ENCODE measurements around the gene GHDC.
"Not testable (repeated sequence)": the region's sequence is repeated elsewhere in the genome, so short reads cannot be mapped to it uniquely, and the experiment has no call there.

The GHDC gene, protein sequence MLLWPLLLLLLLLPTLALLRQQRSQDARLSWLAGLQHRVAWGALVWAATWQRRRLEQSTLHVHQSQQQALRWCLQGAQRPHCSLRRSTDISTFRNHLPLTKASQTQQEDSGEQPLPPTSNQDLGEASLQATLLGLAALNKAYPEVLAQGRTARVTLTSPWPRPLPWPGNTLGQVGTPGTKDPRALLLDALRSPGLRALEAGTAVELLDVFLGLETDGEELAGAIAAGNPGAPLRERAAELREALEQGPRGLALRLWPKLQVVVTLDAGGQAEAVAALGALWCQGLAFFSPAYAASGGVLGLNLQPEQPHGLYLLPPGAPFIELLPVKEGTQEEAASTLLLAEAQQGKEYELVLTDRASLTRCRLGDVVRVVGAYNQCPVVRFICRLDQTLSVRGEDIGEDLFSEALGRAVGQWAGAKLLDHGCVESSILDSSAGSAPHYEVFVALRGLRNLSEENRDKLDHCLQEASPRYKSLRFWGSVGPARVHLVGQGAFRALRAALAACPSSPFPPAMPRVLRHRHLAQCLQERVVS

DNA sequence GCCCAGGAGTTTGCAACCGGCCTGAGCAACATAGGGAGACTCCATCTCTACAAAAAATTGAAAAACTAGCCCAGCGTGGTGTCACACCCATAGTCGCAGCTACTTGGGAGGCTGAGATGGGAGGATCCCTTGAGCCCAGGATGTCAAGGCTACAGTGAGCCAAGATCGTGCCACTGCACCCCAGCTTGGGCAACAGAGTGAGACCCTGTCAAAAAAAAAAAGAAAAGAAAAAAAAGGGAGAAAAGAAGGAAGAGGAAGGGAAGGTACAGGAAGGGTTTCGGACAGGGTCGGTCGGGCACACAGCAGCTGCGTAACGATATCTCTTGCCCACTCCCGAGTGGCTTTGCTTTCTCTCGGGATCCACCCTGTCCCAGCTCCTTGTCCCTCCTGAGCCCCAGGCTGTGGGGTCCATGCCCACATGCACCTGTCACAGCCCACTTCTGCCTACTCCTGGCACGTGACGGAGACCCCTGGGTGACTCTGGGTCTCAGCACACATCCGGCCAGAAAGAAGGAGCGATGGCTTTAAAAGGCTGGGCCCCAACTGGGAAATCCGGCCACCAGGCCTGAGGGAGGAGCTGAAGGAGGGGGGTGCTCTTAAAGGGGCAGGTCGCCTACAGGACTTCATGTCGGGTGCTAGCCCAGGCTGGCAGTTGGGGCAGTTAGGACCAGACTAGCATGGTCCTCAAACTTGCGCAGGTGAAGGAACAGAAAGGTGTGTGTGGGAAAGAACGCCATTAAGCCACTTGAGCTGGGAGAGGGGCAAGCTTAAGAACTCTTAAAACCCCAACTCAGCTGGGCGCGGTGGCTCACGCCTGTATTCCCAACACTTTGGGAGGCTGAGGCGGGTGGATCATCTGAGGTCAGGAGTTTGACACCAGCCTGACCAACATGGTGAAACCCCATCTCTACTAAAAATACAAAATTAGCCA lies at the start of gene GHDC:
TSS of gene GHDC (minus strand) at position 526 of the 931 bp plus-strand sequence. CDS start 913 bp downstream, outside the sequence.
- DNase-seq, result peak; percentile 55

DNA sequence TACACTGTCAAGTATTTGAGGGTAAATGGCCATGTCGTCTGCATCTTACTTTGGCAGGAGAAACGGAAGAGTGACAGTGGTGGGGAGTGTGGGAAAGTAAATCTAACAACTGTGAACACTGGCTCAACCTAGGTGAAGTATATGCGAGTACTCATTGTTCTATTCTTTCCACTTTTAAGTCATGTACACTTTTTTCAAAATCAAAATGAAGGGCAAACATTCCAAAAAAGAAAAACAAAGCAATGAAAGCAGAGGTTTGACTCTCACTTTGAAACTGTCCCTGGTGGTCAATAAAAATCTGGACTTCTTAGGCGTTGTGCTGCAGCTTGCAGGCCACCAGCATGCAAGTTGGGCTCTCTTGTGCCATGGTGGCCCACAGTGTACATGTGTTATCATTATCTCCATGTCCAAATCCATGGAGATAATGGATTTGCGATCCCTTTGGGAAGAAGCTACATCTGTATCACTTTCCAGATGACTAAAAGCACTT lies 49.2 kb upstream of the GHDC start:
- no peak for DNase-seq

DNA sequence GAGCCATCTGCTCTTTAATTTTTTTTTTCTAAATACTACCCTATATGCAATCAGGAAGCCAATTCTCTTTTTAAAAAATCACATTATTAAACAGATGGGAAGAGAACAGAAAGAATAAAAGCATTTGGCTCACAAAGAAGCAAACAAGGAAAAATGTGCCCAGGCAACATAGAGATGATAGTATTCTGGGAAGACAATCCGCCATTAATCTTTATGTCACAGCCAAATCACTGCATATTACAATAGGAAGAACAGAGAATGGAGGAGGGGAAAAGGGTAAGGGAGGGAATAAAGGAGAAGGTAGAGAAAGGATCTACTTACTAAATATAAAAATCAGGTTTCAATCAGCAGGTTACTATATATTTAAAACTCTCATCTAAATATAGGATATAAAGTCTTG lies 47.6 kb upstream of the GHDC start:
- DNase-seq, result no peak

DNA sequence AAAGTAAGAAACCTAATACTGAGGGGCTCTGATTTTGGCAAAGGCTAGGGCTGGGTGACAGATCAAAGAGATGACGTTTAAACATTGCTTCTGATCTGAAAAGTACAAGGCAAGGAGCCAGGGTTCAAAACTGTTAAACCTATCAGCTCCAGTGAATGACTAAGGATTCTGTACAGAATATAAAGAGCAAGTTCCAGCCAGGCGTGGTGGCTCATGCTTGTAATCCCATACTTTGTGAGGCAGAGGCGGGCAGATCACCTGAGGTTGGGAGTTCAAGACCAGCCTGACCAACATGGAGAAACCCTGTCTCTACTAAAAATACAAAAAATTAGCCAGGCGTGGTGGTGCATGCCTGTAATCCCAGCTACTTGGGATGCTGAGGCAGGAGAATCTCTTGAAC lies 46.6 kb upstream of the GHDC start:
- not testable (repeated sequence) for DNase-seq

DNA sequence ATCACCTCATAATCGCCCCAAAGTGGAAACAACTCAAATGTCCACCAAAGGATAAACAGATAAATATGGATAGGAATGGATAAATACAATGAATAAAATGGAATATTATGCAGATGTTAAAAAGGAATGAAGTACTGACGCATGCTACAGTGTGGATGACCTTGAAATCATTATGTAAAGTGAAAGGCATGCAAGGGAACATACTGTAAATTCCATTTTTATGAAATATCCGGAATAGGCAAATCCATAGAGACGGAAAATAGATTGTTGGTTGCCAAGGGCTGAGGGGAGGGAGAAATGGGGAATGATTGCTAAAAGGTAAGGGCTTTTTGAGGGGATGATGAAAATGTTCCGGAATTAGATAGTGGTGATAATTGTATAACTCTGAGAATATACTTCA lies 45.9 kb upstream of the GHDC start:
- DNase-seq, result no peak

DNA sequence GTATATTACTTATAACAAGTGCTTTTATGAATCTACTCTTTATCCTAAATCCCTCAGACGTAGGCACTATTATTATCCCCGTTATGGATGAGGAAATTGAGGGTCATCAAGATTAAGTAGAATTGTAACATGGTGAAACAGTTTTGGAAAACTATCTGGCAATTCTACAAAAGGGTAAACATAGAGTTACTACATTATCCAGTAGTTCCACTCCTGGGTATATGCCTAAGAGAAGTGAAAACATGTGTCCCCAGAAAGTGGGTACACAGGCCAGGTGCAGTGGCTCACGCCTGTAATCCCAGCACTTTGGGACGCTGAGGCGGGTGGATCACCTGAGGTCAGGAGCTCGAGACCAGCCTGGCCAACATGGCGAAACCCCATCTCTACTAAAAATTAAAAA lies 45.3 kb upstream of the GHDC start:
- not testable (repeated sequence) for DNase-seq

DNA sequence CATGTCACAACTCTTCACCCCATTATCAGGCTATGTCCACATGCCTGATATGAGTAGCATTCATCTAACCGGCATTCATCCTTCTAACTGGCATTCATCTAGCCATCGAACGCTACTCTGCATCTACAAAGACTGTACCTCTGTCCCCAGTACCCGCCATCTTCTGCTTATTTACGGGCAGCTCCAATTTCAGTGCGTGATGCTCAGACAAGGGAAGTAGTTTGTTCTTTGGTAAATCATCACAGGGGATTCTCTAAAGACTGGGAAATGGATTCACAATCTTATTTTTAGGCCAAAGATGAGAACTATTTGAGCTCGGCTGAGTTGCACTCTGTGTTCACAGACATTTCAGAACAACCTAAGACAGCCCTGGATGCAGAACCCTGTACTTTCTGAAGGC lies 42.5 kb upstream of the GHDC start:
- no peak for DNase-seq

DNA sequence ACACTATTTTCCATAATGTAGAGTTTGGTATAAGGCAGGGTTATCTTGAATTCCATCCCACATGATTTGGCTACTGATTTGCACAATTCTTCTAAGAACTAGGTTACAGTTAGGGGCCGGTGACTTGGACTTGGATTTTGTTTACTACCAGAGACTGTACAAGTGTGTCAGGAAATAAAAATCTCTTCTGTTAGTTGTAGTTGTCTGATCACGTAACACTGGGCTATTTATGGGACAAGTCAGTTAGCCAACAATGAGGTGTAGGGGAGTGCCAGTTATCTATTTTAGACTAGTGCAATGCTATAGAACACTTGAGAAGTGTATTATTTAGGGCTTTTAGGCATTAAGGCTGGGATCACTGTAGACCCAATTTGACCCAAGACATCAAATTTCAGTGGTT lies 39.7 kb upstream of the GHDC start:
- DNase-seq, result no peak

DNA sequence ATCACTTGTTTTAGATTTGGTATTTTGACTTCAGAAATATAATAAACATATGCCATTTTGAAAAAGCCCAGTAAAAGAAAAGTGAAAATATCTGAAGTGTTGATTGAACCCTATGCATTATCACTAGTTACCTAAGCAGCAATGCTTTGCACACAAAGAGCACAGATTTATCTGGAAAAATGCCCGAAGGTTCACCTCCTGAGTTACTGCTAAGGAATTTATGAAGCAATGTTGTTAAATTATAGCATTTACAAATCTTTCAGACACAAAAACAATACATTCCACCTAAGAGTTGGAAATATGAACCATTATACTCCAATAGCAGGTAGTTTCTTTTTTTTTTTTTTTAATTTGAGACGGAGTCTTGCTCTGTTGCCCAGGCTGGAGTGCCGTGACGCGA lies 38.9 kb upstream of the GHDC start:
- no peak for DNase-seq

DNA sequence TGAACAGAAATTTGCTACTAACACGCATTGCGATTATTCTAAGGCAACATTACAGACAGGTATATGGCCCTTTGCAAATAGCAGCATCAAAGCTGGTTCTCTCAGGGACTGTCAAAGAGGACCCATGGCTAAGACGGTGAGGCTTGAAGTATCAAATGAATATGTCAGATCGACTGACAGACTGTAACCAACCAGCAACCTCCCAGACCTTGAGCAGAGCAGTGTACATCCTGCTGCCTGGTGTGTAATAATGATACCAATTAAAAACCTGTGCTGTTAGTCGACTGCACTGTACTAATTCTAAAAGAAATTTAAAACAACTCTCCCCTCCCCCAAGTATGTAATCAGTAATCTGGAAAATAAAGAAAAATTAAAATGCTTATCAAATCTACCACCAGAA lies 35.9 kb upstream of the GHDC start:
- DNase-seq, result no peak

DNA sequence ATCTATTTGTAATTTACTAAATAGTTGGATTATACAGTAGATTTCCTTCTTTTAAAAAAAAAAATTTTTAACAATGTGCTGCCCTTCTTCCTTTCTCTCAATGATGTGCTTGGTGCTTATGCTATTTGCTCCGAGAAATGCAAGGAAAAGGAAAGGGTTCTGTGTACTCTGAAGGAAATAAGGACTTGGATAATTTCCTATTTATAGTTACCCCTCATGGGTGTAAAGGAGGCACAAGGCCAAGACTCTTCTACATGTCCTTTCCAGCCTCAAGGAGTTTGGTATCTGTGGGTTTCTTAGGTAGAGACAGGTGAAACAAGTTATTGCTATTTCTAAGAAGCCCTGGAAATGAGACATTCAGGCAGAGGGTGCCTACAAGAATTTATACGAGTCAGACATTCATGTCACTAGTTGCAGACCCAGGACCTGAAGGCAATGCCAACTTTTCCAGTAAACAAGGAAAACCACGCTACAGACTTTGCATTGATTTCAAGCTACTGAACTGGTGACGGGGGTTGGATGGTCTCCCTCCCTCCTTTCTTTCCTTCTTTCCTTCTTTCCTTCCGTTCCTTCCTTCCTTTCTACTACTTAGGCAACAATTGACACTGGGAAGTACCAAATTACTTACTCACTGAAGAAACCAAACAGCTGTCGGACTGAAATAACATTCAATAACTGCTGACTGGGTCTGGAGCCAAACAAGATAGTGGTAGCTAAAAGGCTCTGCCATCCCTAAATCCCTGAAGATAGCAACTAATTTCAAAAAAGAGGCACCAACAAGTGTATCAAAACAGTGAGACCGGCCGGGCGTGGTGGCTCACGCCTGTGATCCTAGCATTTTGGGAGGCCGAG lies 33.8 kb upstream of the GHDC start:
- DNase-seq, result no peak

DNA sequence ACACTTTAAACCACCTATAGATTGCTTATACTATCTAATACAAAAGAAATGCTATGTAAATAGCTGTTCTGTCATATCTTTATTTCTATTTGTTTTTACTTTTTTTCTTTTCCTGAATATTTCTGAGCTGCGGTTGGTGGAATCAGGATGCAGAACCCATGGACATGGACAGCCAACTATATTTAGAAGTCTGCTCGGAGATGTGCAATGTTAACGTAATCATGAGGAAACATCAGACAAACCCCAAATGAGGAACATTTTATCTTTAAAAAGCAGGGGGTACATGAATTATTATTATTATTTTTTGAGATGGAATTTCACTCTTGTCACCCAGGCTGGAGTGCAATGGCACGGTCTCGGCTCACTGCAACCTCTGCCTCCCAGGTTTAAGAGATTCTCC lies 31.4 kb upstream of the GHDC start:
- DNase-seq, result no peak

DNA sequence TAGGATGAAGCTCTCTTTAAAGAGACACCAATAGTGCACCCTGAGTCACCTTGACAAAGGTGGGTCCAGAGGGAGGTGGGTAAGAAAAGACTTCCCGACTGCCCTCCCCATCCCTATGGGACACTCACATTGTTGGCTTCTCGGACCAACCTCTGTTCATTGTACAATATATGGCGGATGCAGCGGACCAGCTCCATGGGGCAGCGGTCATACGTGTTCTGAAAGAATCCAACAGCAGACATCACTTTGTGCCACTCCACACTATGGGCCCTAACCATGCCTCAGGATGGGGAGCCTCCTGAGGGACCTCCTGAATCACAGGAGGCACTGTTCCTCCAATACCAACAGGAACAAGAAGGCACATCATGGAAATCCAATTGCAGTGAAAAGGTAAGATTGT lies 30.4 kb upstream of the GHDC start:
- no peak for DNase-seq

DNA sequence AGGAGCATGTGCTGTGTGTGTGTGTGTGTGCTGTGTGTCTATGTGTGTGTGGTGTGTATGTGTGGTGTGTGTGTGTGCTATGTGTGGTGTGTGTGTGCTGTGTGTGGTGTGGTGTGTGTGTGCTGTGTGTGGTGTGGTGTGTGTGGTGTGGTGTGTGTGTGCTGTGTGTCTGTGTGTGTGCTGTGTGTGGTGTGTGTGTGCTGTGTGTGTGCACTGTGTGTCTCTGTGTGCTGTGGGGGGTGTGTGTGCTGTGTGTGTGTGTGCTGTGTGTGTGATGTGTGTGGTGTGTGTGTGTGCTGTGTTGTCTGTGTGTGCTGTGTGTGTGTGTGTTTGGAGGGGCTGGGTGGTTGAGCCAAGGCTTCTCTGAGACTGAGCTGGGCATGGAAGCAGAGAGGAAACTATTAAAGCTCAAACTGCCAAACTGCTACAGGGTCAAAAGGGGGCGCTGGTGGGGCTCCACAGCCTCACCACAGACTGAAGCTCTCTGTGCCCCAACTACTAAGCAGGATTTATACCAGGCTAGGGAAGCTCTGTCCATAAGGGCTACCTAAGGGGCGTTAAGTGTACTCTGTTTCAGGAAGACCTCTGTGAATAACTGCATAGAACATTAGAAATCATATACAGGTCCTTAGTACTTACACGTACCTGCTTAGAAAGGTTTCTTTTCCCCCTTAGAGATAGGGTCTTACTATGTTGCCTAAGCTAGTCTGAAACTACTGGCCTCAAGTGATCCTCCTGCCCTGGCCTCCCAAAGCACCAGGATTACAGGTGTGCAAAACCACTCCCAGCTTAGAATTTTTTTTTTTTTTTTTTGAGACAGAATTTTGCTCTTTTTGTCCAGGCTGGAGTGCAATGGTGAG lies 27.8 kb upstream of the GHDC start:
- peak; percentile 14 for DNase-seq

DNA sequence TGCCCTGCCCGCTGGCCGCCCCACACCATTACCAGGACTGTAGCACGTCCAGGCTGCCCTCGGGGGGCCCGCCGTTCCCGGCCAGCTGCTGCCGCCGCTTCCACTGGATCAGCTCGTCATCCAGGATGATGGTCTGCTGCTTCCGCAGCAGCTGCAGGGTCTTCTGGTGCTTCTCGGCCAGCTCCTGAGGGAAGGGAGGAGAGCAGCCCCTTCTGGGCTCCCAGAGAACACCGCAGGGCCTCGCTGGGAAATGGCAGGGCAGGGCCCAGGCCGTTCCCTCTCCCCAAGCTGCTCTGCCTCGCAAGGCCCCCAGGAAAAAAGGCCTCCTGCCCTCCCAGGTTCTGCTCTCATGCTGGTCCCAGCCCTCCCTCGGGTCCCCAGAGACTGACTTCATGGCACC lies 25.0 kb upstream of the GHDC start:
- DNase-seq, result not testable (repeated sequence)

DNA sequence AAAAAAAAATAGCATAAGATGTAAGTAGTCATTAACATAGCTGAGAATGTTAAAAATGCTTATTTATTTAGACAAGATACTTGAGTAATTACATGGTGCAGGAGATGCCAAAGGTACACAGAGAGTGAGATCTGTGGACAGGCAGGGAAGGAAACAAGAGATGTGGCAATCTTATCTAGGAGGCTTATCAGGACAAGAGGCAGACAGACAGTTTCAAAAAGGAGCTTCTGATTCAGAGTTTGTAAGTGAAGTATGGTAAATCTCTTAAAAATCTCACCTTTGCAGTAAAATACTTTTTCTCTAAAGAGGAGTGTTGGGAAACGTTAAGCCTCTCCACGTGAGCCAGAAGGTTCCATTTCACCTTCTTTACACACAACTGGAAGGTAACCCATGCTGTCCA lies 19.9 kb upstream of the GHDC start:
- DNase-seq, result no peak

DNA sequence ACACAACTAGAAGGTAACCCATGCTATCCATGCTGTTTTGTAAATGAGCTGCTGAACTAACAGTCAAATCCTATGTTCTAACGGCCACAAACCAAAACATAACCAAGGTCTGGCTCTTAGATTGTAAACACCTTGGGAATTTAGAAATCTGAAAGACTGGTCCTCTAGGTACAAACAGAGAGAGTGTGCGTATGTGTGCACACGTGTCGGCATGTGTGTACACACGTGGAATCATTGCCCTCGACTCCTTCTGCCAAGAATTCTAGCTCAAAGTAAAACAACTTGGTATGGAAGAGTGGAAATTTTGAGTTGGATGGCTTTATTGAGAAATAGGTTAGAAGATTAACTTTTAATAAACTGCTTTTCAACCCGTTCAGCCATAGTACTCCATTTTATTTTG lies 18.1 kb upstream of the GHDC start:
- DNase-seq, result no peak

DNA sequence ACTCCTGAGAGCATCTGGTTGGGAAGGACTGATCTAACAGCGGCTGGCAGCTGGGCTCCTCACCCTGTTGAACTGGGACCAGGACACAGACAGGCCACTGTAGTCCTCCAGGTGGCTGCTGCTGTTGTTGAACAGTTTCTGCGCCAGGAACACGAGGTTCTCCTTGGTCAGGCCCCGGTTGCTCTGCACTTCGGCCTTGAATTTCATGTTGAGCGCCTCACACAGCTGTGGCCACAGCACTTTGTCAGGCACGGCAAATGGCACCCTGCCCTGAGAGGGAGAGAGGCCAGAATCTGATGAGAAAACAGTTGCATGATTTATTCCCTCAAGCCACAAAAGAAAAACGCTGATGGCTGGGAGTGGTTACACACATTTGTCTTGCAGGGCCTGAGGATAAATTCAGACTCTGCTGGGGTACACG lies 17.6 kb upstream of the GHDC start:
- DNase-seq, result not testable (repeated sequence)

DNA sequence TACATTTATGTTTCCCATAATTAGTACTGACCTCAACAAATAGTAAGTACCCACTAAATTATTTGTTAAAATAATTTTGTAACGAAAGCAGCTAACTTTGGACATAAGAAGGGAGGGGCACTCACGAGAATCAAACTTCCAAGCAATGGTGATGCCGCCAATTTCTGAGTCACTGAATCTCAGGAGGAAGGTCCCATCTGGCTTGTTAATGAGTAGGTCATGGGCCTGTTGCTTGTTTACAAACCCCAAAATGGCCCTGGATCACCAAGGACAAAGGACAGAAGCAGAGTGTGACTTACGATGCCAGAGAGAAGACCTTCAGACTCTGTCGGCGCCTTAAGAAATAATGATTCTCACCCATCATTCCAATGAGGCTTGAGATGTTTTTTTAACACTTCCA lies 15.8 kb upstream of the GHDC start:
- no peak for DNase-seq

DNA sequence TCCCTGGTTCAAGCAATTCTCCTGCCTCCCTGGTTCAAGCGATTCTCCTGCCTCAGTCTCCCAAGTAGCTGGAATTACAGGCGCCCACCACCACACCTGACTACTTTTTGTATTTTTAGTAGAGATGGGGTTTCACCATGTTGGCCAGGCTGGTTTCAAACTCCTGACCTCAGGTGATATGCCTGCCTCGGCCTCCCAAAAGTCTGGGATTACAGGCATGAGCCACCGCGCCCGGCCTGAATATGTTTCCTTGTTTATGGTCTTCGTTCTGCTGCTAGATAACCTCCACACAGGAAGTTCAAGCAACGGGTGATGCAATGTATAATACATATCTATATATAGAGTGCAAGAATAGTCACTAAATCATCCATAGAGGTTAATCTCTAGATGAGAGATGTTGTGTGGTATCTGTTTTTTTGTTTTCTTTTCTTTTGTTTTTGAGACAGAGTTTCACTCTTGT lies 11.9 kb upstream of the GHDC start:
- not testable (repeated sequence) for DNase-seq

DNA sequence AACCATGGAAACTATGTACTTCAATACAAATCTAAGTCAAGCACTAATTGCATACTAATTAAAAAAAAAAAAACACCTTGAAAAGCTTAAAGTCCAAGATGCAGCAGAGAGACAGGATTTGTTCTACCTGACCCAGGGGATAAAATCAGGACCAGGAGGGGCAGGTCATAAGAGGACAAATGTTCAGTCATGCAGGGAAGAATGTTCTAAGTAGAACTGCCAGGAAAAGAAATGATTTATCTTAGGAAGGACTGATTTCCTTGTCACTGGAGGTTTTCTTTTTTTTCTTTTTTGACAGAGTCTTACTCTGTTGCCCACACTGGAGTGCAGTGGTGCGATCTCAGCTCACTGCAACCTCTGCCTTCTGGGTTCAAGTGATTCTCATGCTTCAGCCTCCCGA lies 9.1 kb upstream of the GHDC start:
- DNase-seq, result no peak

Data from NCI-H2107 (cell line).